Stomach (tissue), 4 donors: ENCODE data around the gene LTA.

Experiments used
- EP300 ChIP-seq: sonication (generic); formaldehyde crosslinking; IDR thresholded peaks from one replicate; pipeline ENCODE4 v1.6.1; 2017; ENCODE audit warnings: antibody characterized with exemption
- POLR2A ChIP-seq, 4 donors: fragments of 450-650 bp; IDR thresholded peaks; one replicate each; pipeline ENCODE4 v1.6.1; 2016; ENCODE audit warnings: antibody characterized with exemption in 4 of 4, control low read depth in 2 of 4, mild to moderate bottlenecking in 1 of 4, moderate library complexity in 1 of 4
- POLR2AphosphoS5 ChIP-seq, 3 donors: sonication (generic); formaldehyde crosslinking; IDR thresholded peaks; one replicate each; pipeline ENCODE4 v1.6.1; 2016; ENCODE audit warnings: antibody characterized with exemption in 3 of 3
- TF ChIP-seq, protein P1 (sequence below), 7 experiments: fragments of 450-650 bp in 4 of 7; fragments of 200-600 bp in 3 of 7; sonication (generic) in 3 of 7; IDR thresholded peaks; one replicate each; pipeline ENCODE4 v1.5.1; 2016 to 2019; ENCODE audit warnings: antibody characterized with exemption in 7 of 7, control low read depth in 2 of 7, mild to moderate bottlenecking in 1 of 7

DNA sequence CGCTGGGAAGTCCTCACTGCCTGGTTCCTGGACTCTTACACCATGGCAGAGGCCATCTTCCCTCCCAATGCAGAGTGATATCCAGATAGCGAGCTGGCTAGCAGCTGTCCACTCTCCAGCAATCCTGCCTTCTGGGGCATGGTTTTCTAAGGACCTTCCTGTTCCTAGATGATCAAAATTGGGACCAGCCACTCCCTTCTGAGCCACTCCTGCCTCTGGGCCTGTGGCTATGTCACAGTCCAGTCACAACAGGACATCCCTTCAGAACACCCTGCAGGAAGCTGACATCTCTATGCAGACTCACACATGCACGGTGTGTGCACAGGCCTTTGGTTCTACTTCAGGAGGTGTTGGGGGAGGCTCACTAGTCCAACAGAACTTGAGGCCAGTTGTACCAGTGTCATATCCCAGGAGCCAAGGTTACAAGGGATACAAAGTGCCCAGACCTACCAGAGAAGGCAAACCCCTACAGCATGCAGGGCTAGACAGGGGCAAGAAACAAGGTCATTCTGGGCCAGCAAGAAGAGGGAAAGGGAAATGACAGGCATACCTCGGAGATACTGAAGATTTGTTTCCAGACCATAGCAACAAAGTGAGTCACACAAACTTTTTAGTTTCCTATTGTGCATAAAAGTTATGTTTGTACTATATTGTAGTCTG, 46.0 kb upstream of the LTA start:
- TF ChIP-seq, protein P1, sequence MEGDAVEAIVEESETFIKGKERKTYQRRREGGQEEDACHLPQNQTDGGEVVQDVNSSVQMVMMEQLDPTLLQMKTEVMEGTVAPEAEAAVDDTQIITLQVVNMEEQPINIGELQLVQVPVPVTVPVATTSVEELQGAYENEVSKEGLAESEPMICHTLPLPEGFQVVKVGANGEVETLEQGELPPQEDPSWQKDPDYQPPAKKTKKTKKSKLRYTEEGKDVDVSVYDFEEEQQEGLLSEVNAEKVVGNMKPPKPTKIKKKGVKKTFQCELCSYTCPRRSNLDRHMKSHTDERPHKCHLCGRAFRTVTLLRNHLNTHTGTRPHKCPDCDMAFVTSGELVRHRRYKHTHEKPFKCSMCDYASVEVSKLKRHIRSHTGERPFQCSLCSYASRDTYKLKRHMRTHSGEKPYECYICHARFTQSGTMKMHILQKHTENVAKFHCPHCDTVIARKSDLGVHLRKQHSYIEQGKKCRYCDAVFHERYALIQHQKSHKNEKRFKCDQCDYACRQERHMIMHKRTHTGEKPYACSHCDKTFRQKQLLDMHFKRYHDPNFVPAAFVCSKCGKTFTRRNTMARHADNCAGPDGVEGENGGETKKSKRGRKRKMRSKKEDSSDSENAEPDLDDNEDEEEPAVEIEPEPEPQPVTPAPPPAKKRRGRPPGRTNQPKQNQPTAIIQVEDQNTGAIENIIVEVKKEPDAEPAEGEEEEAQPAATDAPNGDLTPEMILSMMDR (IDR thresholded peaks at IDR 0.05): no peak
- TF ChIP-seq POLR2AphosphoS5 (IDR thresholded peaks at IDR 0.05) (no peak), POLR2A (IDR thresholded peaks at IDR 0.05) (no peak), EP300 (no peak)
